ENCODE data around the gene GRK5. TPM values are rescaled to one million over a fixed set of nuclear protein-coding genes. Genes with fewer than 3 reads are reported as not detected.
"Not testable (repeated sequence)": the region's sequence is repeated elsewhere in the genome, so short reads cannot be mapped to it uniquely, and the experiment has no call there.

The GRK5 gene
- total RNA-seq, 1 donor from 2014 or later: 4.3 TPM

DNA sequence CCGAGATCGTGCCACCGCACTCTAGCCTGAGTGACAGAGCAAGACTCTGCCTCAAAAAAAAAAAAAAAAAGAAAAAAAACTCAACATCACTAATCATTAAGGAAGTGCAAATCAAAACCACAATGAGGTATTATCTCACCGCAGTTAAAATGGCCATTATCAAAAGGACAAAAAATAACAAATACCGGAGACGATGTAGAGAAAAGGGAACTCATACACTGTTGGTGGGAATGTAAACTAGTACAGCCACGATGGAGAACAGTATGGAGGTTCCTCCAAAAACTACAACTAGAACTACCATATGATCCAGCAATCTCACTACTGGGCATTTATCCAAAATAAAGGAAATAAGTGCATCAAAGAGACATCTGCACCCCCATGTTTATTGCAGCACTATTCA, 24.3 kb downstream of the GRK5 start:
- no peaks in the 10 kb centered on the region for H4K20me1 ChIP-seq (ENCODE audit: low read depth)
- H3K27ac ChIP-seq: no peak overlapping the region
- H3K27me3 ChIP-seq: no peaks in the 10 kb centered on the region
- no peaks in the 10 kb centered on the region for H3K79me2 ChIP-seq (ENCODE audit: low read depth)
- no peak overlapping the region for H3K9ac ChIP-seq
- H3F3A ChIP-seq (ENCODE audit: low read depth): no peaks in the 10 kb centered on the region
- H3K9me3 Mint-ChIP-seq: peaks cover 16% of the 10 kb centered on the region
- H3K4me1 Mint-ChIP-seq: peaks cover 8% of the 10 kb centered on the region
- peaks cover 5% of the 10 kb centered on the region for H3K27me3 Mint-ChIP-seq (ENCODE audit: insufficient read depth, low read depth)
- H2AFZ ChIP-seq (replicated peaks): no peak overlapping the region
- H3K36me3 ChIP-seq: no peaks in the 10 kb centered on the region
- H3K4me3 ChIP-seq: no peak overlapping the region
- TF ChIP-seq EZH2 (IDR thresholded peaks at IDR 0.05) (no peak), EZH2phosphoT487 (IDR thresholded peaks at IDR 0.05) (no peak)
- TF ChIP-seq, protein P1, sequence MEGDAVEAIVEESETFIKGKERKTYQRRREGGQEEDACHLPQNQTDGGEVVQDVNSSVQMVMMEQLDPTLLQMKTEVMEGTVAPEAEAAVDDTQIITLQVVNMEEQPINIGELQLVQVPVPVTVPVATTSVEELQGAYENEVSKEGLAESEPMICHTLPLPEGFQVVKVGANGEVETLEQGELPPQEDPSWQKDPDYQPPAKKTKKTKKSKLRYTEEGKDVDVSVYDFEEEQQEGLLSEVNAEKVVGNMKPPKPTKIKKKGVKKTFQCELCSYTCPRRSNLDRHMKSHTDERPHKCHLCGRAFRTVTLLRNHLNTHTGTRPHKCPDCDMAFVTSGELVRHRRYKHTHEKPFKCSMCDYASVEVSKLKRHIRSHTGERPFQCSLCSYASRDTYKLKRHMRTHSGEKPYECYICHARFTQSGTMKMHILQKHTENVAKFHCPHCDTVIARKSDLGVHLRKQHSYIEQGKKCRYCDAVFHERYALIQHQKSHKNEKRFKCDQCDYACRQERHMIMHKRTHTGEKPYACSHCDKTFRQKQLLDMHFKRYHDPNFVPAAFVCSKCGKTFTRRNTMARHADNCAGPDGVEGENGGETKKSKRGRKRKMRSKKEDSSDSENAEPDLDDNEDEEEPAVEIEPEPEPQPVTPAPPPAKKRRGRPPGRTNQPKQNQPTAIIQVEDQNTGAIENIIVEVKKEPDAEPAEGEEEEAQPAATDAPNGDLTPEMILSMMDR (IDR thresholded peaks at IDR 0.05): no peak
- H3K9me3 ChIP-seq (ENCODE audit: low read depth): no peaks in the 10 kb centered on the region
- no peak for DNase-seq (ENCODE audit: low spot score)
- H3K4me1 ChIP-seq: no peaks in the 10 kb centered on the region
- H3K36me3 Mint-ChIP-seq: peaks cover 10% of the 10 kb centered on the region
- H3K27ac Mint-ChIP-seq: no peak overlapping the region
- no peak overlapping the region for H3K4me3 Mint-ChIP-seq
- H3K4me2 ChIP-seq: no peak overlapping the region

DNA sequence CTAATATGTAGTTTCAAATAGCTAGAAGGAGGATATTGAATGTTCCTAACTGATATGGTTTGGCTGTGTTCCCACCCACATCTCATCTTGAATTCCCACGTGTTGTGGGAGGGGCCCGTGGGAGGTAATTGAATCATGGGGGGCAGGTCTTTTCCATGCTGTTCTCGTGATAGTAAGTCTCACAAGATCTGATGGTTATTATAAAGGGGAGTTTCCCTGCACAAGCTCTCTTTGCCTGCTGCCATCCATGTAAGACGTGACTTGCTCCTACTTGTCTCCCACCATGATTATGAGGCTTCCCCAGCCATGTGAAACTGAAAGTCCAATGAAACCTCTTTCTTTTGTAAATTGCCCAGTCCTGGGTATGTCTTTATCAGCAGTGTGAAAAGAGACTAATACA, 25.1 kb downstream of the GRK5 start:
- not testable (repeated sequence) for H3K4me1 ChIP-seq; H3K4me3 Mint-ChIP-seq; H3K27me3 ChIP-seq; H3K4me3 ChIP-seq; H2AFZ ChIP-seq (replicated peaks); H3K27ac Mint-ChIP-seq; H3F3A ChIP-seq (ENCODE audit: low read depth); DNase-seq (ENCODE audit: low spot score); H3K9ac ChIP-seq; H3K36me3 ChIP-seq; H3K27me3 Mint-ChIP-seq (ENCODE audit: insufficient read depth, low read depth); H3K27ac ChIP-seq; H4K20me1 ChIP-seq (ENCODE audit: low read depth); H3K9me3 ChIP-seq (ENCODE audit: low read depth); H3K79me2 ChIP-seq (ENCODE audit: low read depth); H3K4me2 ChIP-seq
- peaks cover 16% of the 10 kb centered on the region for H3K9me3 Mint-ChIP-seq
- H3K4me1 Mint-ChIP-seq: peaks cover 15% of the 10 kb centered on the region
- H3K36me3 Mint-ChIP-seq: peaks cover 10% of the 10 kb centered on the region

DNA sequence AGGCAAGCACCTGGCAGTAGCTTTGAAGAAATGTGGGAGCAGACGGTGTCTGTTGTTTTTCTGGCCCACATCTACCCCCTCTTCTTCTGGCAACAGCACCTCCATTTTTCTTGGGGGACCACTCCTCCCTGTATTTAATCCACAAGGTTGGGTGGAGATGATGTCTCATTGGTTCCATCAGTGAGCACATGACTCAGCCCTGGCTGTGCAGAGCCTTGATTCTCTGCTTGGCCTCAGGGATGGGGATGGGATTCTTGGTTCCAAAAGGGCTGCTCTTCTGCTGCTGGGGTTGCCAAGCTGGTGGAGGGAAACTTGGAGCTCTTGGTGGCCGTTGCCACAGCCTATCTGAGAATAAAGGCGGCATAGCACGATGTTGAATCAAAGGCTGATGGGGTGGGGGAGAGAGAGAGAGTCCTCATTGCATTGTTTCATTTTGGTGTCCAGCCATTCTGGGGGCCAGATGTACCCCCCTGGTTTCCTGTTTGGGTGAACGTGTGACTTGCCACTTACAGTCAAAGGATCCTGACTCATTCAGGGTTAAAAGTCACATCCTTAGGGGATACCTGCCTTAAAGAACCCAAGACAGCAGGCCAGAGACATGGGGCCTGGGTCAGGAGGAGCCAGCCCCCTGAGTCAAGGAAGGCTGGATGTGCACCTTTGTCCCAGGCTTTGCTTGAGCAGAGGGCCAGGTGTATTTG, 25.9 kb downstream of the GRK5 start:
- H3K4me1 Mint-ChIP-seq: peaks cover 24% of the 10 kb centered on the region
- no peak for DNase-seq (ENCODE audit: low spot score)
- H3K27ac ChIP-seq: no peak overlapping the region
- H3K9ac ChIP-seq: no peak overlapping the region
- H2AFZ ChIP-seq (replicated peaks): no peak overlapping the region
- H3K27me3 Mint-ChIP-seq (ENCODE audit: insufficient read depth, low read depth): peaks cover 3% of the 10 kb centered on the region
- H3K27me3 ChIP-seq: no peaks in the 10 kb centered on the region
- H4K20me1 ChIP-seq (ENCODE audit: low read depth): no peaks in the 10 kb centered on the region
- peaks cover 10% of the 10 kb centered on the region for H3K36me3 Mint-ChIP-seq
- no peak overlapping the region for H3K4me3 ChIP-seq
- H3K4me3 Mint-ChIP-seq: no peak overlapping the region
- no peaks in the 10 kb centered on the region for H3K36me3 ChIP-seq
- peaks cover 16% of the 10 kb centered on the region for H3K9me3 Mint-ChIP-seq
- peaks cover 5% of the 10 kb centered on the region for H3K4me1 ChIP-seq
- no peaks in the 10 kb centered on the region for H3K9me3 ChIP-seq (ENCODE audit: low read depth)
- H3F3A ChIP-seq (ENCODE audit: low read depth): peaks cover 7% of the 10 kb centered on the region
- H3K27ac Mint-ChIP-seq: peak overlapping the region; percentile 74
- H3K4me2 ChIP-seq: no peak overlapping the region
- H3K79me2 ChIP-seq (ENCODE audit: low read depth): no peaks in the 10 kb centered on the region
- TF ChIP-seq EZH2phosphoT487 (IDR thresholded peaks at IDR 0.05) (no peak), EZH2 (IDR thresholded peaks at IDR 0.05) (no peak)
- TF ChIP-seq, protein P1 (IDR thresholded peaks at IDR 0.05): no peak

DNA sequence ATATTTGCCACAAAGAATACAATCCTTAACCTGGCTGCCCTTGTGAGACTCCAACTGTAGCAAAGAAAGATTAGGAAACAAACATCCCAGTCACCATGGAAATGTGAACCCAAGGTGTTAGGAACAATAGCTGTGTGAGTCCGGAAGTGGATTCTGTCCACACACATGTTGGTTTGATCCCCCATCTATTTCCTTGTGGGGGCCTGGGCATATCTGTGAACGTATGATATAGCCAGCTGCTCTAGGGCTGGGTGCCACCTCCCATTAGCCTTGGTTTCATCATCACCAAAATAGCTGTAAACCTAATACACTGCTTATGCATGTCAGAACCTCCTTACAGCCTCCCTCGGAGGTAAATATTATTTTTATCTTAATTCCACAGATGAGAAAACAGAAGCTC, 26.4 kb downstream of the GRK5 start:
- H3K9ac ChIP-seq: no peak overlapping the region
- peaks cover 8% of the 10 kb centered on the region for H3K4me1 ChIP-seq
- H3K27ac ChIP-seq: no peak overlapping the region
- TF ChIP-seq EZH2 (IDR thresholded peaks at IDR 0.05) (no peak), EZH2phosphoT487 (IDR thresholded peaks at IDR 0.05) (no peak)
- TF ChIP-seq, protein P1 (IDR thresholded peaks at IDR 0.05): no peak
- no peak overlapping the region for H2AFZ ChIP-seq (replicated peaks)
- H3K9me3 Mint-ChIP-seq: peaks cover 16% of the 10 kb centered on the region
- no peak overlapping the region for H3K4me3 Mint-ChIP-seq
- H3K36me3 ChIP-seq: no peaks in the 10 kb centered on the region
- peaks cover 10% of the 10 kb centered on the region for H3K36me3 Mint-ChIP-seq
- no peak overlapping the region for H3K27ac Mint-ChIP-seq
- H3K4me1 Mint-ChIP-seq: peaks cover 29% of the 10 kb centered on the region
- DNase-seq (ENCODE audit: low spot score): no peak
- no peak overlapping the region for H3K4me2 ChIP-seq
- H3K4me3 ChIP-seq: no peak overlapping the region
- H3K27me3 ChIP-seq: no peaks in the 10 kb centered on the region
- H3K9me3 ChIP-seq (ENCODE audit: low read depth): no peaks in the 10 kb centered on the region
- H3F3A ChIP-seq (ENCODE audit: low read depth): peaks cover 7% of the 10 kb centered on the region
- H3K79me2 ChIP-seq (ENCODE audit: low read depth): no peaks in the 10 kb centered on the region
- H4K20me1 ChIP-seq (ENCODE audit: low read depth): no peaks in the 10 kb centered on the region
- peaks cover 3% of the 10 kb centered on the region for H3K27me3 Mint-ChIP-seq (ENCODE audit: insufficient read depth, low read depth)
